IPS-18c (cell line): Measurements from ENCODE around the gene CPLANE1.
"Not testable (repeated sequence)": the region's sequence is repeated elsewhere in the genome, so short reads cannot be mapped to it uniquely, and the experiment has no call there.

Experiments used
- H3K4me3 ChIP-seq: 2 replicates; pipeline ENCODE4 v1.7.0; 2013; ENCODE audit warnings: low read depth, mild to moderate bottlenecking, low read length, moderate library complexity; ENCODE audit not compliant: insufficient read depth
- H3K9me3 ChIP-seq: one replicate; pipeline ENCODE4 v1.6.1; 2013; ENCODE audit warnings: mild to moderate bottlenecking, low read length, moderate library complexity; ENCODE audit not compliant: control insufficient read depth, insufficient read depth

Gene CPLANE1

GRCh38 chr5:37248970-37249814 is at the start of gene CPLANE1:
Gene CPLANE1 (minus strand): TSS chr5:37249376. CDS start chr5:37247698, 1,678 bp downstream.
- peak within 1 kb of the TSS; percentile 80 for H3K4me3 ChIP-seq

GRCh38 chr5:37296313-37296712 is 47.1 kb upstream of the CPLANE1 start:
- not testable (repeated sequence) for H3K9me3 ChIP-seq, H3K4me3 ChIP-seq

More at GRCh38 chr5:37248970-37249814, at the start of gene CPLANE1:
- peaks cover 3% of the 10 kb centered on the region for H3K9me3 ChIP-seq

- Histone ChIP-seq H3K4me3 (no peak overlapping the region), H3K9me3 (peaks cover 7% of the 10 kb centered on the region)
Observed at GRCh38 chr5:37283214-37283820, 34.1 kb upstream of the CPLANE1 start.

DNA sequence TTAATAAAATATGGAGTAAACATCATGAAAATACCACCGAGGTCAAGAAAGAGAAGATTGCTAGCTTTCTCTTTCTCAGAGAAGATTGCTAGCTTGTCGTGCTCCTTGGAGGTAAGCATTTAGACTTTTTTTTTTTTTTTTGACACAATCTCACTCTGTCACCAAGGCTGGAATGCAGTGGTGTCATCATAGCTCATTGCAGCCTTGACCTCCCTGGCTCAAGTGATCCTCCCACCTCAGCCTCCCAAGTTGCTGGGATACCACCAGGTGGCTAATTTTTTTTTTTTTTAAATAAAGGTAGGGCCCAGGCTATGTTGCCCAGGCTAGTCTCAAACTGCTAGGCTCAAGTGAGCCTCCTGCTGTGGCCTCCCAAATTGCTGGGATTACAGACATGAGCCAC is 26.3 kb upstream of the CPLANE1 start:
- H3K9me3 ChIP-seq = no peaks in the 10 kb centered on the region
- no peak overlapping the region for H3K4me3 ChIP-seq

DNA sequence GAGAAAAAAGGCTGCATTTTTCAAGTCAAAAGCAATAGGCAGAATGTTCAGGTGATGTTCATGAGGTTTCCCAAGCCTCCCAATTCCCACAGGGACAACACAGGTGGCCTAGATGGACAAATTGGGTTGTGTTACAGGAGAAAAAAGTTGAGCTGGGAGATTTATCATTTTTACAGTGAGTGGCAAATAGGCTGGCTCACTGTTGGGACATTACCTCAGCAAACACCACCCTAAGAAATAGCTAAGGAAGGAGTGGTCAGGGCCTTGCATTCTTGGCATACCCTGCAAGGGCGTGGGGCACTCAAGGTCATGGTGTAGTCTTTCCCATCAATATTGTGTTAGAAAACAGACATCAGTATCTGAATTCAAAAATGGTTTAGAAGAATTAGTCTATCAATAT is 23.3 kb upstream of the CPLANE1 start:
- Histone ChIP-seq H3K9me3 (peaks cover 3% of the 10 kb centered on the region), H3K4me3 (no peak overlapping the region)

DNA sequence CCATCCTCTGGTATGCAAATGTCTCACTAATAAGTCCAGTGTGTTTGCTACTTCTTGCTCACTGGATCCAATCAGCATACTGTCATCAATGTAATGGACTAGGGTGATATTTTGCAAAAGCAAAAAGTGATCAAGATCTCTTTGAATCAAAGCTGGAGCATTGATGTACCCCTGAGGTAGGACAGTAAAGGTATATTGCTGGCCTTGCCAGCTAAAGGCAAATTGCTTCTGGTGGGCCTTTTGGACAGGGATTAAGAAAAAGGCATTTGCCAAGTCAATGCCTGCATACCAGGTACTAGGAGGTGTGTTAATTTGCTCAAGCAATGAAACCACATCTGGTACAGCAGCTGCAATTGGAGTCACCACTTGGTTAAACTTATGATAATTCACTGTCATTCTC is 18.9 kb upstream of the CPLANE1 start:
- H3K4me3 ChIP-seq, H3K9me3 ChIP-seq: not testable (repeated sequence)

- no peaks in the 10 kb centered on the region for H3K9me3 ChIP-seq
- no peak overlapping the region for H3K4me3 ChIP-seq
Observed at GRCh38 chr5:37255774-37256358, 6.7 kb upstream of the CPLANE1 start.

- H3K4me3 ChIP-seq = no peak overlapping the region
Observed at GRCh38 chr5:37254581-37254980, 5.4 kb upstream of the CPLANE1 start.

DNA sequence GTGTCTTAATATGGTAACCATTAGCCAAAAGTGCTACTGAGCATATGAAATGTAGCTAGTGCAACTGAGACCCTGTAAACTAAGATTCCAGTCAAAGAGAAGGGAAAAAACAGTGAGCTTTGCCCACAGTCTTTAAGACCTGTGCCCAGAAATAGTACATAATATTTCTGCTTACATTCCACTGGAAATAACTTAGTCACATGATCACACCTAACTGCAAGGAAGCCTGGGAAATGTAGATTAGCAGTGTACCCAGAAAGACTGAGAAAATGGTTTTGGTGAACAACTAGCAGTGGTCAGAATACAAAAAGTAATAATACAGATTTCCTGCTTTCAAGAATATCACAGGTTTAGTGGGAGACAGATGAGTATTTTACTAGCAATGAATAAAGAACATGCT is 2.5 kb upstream of the CPLANE1 start:
- no peak overlapping the region for H3K4me3 ChIP-seq
- peaks cover 3% of the 10 kb centered on the region for H3K9me3 ChIP-seq

More at GRCh38 chr5:37254581-37254980, 5.4 kb upstream of the CPLANE1 start:
- H3K9me3 ChIP-seq = peaks cover under 1% of the 10 kb centered on the region

GRCh38 chr5:37249815-37250164 is 614 bp upstream of the CPLANE1 start:
- Histone ChIP-seq H3K9me3 (peaks cover 3% of the 10 kb centered on the region), H3K4me3 (peak overlapping the region; percentile 80)

DNA sequence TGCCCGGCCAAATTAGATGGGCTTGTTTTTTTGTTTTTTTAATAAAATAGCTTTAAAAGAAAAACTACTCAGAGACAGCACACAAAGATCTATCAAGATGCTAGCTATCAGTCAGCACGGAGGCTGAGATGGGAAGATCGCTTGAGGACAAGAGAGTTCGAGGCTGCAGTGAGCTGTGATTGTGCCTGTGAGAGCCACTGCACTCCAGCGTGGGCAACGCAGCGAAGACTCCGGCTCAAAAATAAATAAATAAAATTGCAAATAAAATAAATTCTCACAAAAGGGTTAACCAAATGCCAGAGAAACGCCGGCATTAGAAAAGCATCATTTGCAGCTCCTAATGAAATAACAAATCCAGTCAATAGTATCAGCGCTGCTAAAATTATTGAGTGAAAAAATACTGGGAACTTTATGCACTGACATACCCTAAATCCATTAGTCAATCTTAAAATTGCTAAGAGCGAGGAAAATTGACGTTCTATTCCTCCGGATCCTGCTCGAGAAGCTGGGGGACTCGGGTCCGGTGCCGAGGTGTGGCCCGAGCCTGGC is 681 bp downstream of the CPLANE1 start:
- Histone ChIP-seq H3K9me3 (peaks cover 3% of the 10 kb centered on the region), H3K4me3 (peak overlapping the region; percentile 80)

GRCh38 chr5:37247496-37247895 is 1.7 kb downstream of the CPLANE1 start:
- peaks cover 3% of the 10 kb centered on the region for H3K9me3 ChIP-seq
- no peak overlapping the region for H3K4me3 ChIP-seq

DNA sequence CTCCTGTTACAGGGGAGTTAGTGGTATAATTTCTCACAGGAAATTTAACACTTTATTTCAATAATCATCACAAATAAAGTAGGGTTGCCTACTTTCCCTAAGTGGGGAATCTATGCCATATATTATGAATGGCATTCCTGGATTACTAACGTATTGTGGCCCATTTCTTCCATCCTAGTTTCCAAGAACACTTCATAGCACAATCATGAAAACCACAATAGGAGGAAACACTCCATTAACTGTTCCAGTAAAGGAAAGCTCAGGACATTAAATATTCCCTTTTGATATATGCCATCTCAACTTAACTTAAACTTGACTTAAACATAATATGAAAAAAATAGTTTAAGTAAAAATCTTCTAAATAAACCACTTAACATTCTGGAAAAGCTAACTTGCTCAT is 2.1 kb downstream of the CPLANE1 start:
- peaks cover 3% of the 10 kb centered on the region for H3K9me3 ChIP-seq
- H3K4me3 ChIP-seq = no peak overlapping the region

GRCh38 chr5:37234288-37234687 is 14.9 kb downstream of the CPLANE1 start:
- Histone ChIP-seq H3K4me3 (no peak overlapping the region), H3K9me3 (no peaks in the 10 kb centered on the region)

GRCh38 chr5:37226377-37226776 is 22.8 kb downstream of the CPLANE1 start:
- no peaks in the 10 kb centered on the region for H3K9me3 ChIP-seq
- no peak overlapping the region for H3K4me3 ChIP-seq

GRCh38 chr5:37222181-37222580 is 27.0 kb downstream of the CPLANE1 start:
- Histone ChIP-seq H3K9me3 (peaks cover 2% of the 10 kb centered on the region), H3K4me3 (no peak overlapping the region)

DNA sequence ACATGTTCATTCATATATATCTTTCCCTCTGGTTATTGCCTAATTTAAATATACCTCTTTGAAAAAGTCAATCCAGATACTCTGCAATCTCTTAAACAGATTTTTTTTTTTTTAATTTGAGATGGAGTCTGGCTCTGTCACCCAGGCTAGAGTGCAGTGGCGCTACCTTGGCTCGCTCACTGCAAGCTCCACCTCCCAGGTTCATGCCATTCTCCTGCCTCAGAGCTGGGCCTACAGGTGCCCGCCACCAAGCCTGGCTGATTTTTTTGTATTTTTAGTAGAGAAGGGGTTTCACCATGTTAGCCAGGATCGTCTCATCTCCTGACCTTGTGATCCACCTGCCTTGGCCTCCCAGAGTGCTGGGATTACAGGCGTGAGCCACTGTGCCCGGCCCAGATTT is 28.8 kb downstream of the CPLANE1 start:
- H3K9me3 ChIP-seq, H3K4me3 ChIP-seq: not testable (repeated sequence)

DNA sequence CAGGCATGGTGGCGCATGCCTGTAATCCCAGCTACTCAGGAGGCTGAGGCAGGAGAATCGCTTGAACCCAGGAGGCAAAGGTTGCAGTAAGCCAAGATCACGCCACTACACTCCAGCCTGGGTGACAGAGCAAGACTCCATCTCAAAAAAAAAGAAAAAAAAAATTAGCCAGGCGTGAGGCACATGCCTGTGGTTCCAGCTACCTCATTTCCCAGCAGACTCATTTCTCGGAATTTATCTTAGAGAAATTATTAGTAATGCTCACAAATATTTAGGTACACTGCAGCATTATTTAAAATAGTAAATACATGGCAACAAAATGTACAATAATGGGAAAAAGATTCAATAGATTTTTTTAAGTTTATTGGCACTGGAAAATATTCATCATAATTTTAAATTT is 29.8 kb downstream of the CPLANE1 start:
- not testable (repeated sequence) for H3K4me3 ChIP-seq, H3K9me3 ChIP-seq
